ENCODE measurements around the gene PACRG.

DNA sequence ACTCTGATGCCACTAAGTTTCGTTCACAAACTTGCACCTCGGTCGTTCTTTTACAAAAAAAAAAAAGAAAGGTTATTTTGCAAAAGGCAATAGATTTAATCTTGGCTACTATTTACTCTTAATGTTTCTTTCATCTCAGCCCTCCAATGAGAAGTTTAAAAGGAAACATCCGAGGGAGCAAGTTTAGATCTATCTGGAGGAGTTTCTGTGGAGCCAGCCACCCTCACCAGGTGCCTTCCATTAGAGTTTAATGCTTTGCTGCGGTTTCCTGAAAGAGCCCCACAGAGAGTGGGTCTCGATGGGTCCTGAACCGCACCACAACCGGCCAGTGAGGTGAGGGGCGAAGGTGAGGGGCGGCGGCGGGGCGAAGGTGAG lies 840 bp upstream of the PACRG start:
- TF ChIP-seq POLR2AphosphoS5 (IDR thresholded peaks at IDR 0.05; ENCODE audit: low read depth, low read length) (no peak), POLR2A (IDR thresholded peaks at IDR 0.05; ENCODE audit: low read depth, low read length) (no peak), TAF1 (IDR thresholded peaks at IDR 0.05; ENCODE audit: borderline replicate concordance, low read depth, low read length) (no peak)

Data from GM12892 (cell line).